ENCODE results near the gene BFAR. TPM values are rescaled to one million over a fixed set of nuclear protein-coding genes. Genes with fewer than 3 reads are reported as not detected.

The BFAR gene
- total and polyA plus RNA-seq, 5 experiments from 2014 or later, result 43.2 to 82.5 (median 48.6) TPM

Other genes with a start within 250 kb of the BFAR start
- gene PARN, start 2.7 kb upstream of the BFAR start, total RNA-seq, result 10 to 100 TPM; 47.9 to 49.7 TPM
- gene PARN, start 2.7 kb upstream of the BFAR start, polyA plus RNA-seq, result 10 to 100 TPM; 40.8 to 50.8 (median 44.0) TPM
- gene PLA2G10, start 61.4 kb downstream of the BFAR start, total RNA-seq, result not detected
- not detected for gene PLA2G10, start 61.4 kb downstream of the BFAR start, polyA plus RNA-seq
- 1 to 10 TPM in 1 of 2 experiments, not detected in 1; 2.0 TPM for gene NPIPA3, start 70.5 kb downstream of the BFAR start, total RNA-seq
- under 1 TPM in 1 of 3 donors, not detected in 2; 0.35 TPM for gene NPIPA3, start 70.5 kb downstream of the BFAR start, polyA plus RNA-seq
- 1 to 10 TPM; 4.3 to 4.5 TPM for gene NPIPA2, start 109.6 kb downstream of the BFAR start, total RNA-seq
- not detected for gene NPIPA2, start 109.6 kb downstream of the BFAR start, polyA plus RNA-seq
- 10 to 100 TPM; 43.4 to 52.9 TPM for gene NOMO1, start 200.8 kb downstream of the BFAR start, total RNA-seq
- gene NOMO1, start 200.8 kb downstream of the BFAR start, polyA plus RNA-seq, result 10 to 100 TPM; 29.5 to 39.5 (median 33.8) TPM